NCI-H345 treated with DMSO at 0.1 percent for 48 hours (cell line): ENCODE measurements around the gene NCAM2.

Experiments used
- DNase-seq: peaks from one replicate; lab custom pipeline; 2025; ENCODE audit not compliant: unreplicated experiment; lab: John Stamatoyannopoulos, UW

The NCAM2 gene

GRCh38 chr21:21204366-21204996, 206.3 kb downstream of the NCAM2 start:
- no peak for DNase-seq

GRCh38 chr21:21205604-21206003, 207.4 kb downstream of the NCAM2 start:
- no peak for DNase-seq

GRCh38 chr21:21210552-21210951, 212.3 kb downstream of the NCAM2 start:
- no peak for DNase-seq

GRCh38 chr21:21213297-21213696, 215.1 kb downstream of the NCAM2 start:
- no peak for DNase-seq

- DNase-seq: no peak
Observed at GRCh38 chr21:21216047-21216446, 217.8 kb downstream of the NCAM2 start.

GRCh38 chr21:21226472-21226871, 228.3 kb downstream of the NCAM2 start:
- no peak for DNase-seq

- no peak for DNase-seq
Observed at GRCh38 chr21:21230672-21231071, 232.5 kb downstream of the NCAM2 start.

- no peak for DNase-seq
Observed at GRCh38 chr21:21231913-21232312, 233.7 kb downstream of the NCAM2 start.

- peak; percentile 18 for DNase-seq
Observed at GRCh38 chr21:21232320-21232719, 234.1 kb downstream of the NCAM2 start.

GRCh38 chr21:21233051-21233450, 234.8 kb downstream of the NCAM2 start:
- DNase-seq: no peak

- DNase-seq: no peak
Observed at GRCh38 chr21:21236996-21237395, 238.8 kb downstream of the NCAM2 start.

GRCh38 chr21:21238629-21239400, 240.6 kb downstream of the NCAM2 start:
- DNase-seq: no peak

GRCh38 chr21:21241391-21241790, 243.2 kb downstream of the NCAM2 start:
- DNase-seq: no peak

- DNase-seq: no peak
Observed at GRCh38 chr21:21246007-21246406, 247.8 kb downstream of the NCAM2 start.

GRCh38 chr21:21247424-21247823, 249.2 kb downstream of the NCAM2 start:
- DNase-seq: no peak

- DNase-seq: no peak
Observed at GRCh38 chr21:21262048-21262447, 263.8 kb downstream of the NCAM2 start.

GRCh38 chr21:21268061-21268471, 269.9 kb downstream of the NCAM2 start:
- DNase-seq: no peak

GRCh38 chr21:21268885-21269284, 270.7 kb downstream of the NCAM2 start:
- no peak for DNase-seq

- DNase-seq: no peak
Observed at GRCh38 chr21:21279193-21279901, 281.1 kb downstream of the NCAM2 start.

GRCh38 chr21:21283810-21284209, 285.6 kb downstream of the NCAM2 start:
- DNase-seq: no peak

- no peak for DNase-seq
Observed at GRCh38 chr21:21286170-21286798, 288.1 kb downstream of the NCAM2 start.

- no peak for DNase-seq
Observed at GRCh38 chr21:21290751-21291150, 292.5 kb downstream of the NCAM2 start.
